ENCODE data around the gene CD2AP. TPM values are rescaled to one million over a fixed set of nuclear protein-coding genes. Genes with fewer than 3 reads are reported as not detected.

CD2AP gene
- total RNA-seq, 1 experiment from 2014 or later = 41.8 TPM

GRCh38 chr6:47489995-47490394 lies 12.4 kb downstream of the CD2AP start:
- Histone ChIP-seq H3K4me3 (ENCODE audit: low read depth in 2 of 2, low read length in 2 of 2) (no peak overlapping the region), H3K36me3 (ENCODE audit: control insufficient read depth, insufficient read depth, low read length) (no peaks in the 10 kb centered on the region), H3K27ac (ENCODE audit: low read length) (no peak overlapping the region), H3K4me1 (ENCODE audit: control insufficient read depth, insufficient read depth, low read length) (peaks cover 3% of the 10 kb centered on the region; the same call in 1 of the 2 replicates), H3K9me3 (ENCODE audit: control insufficient read depth, insufficient read depth, low read depth, low read length) (no peaks in the 10 kb centered on the region), H3K27me3 (ENCODE audit: control insufficient read depth, insufficient read depth, low read length) (no peaks in the 10 kb centered on the region)
- BruUV-seq (replicated peaks) = no TSS peak
- DNase-seq (ENCODE audit: low read depth, low spot score) (no peak), ATAC-seq (no peak)
- in situ Hi-C loops (cut with HindIII; ENCODE audit: low pct_unique_long_range_greater_than_20kb, low sequenced_read_pairs) (no loop called here), intact Hi-C loops (cut with micrococcal nuclease; ENCODE audit: unreplicated experiment) (no loop called here)
- TF ChIP-seq TCF7L2 (IDR thresholded peaks at IDR 0.05; ENCODE audit: low read depth, low read length) (no peak), CTCF (IDR thresholded peaks at IDR 0.05) (no peak), SIN3A (IDR thresholded peaks at IDR 0.05; ENCODE audit: borderline replicate concordance, insufficient read depth, low read depth, low read length) (no peak), POLR2AphosphoS5 (IDR thresholded peaks at IDR 0.05; ENCODE audit: low read depth, low read length) (no peak), REST (IDR thresholded peaks at IDR 0.05; ENCODE audit: insufficient read depth in 1 of 2, low read depth in 2 of 2, low read length in 1 of 2) (no peak)
- ChIA-PET POLR2A (no interaction called here), CTCF (no interaction called here)

DNA sequence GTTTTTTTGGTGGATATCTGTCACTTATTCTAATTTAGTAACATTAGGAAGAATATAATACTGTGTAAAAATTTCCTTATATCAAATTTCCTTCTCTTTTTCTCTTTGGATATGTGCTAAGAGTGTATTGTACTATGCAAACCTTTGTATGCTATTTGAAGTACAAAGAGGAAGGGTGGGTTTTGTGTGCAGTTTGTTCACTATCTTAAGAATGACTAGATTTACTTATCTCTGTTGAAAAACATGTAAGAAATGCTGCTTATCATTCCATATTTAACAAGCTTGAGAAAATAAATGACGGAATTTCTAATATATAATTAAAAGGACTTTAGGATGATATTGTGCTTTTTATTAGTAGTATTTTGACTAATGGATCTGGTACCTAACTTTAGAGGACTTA lies 13.1 kb downstream of the CD2AP start:
- in situ Hi-C loops (cut with HindIII; ENCODE audit: low pct_unique_long_range_greater_than_20kb, low sequenced_read_pairs) = no loop called here

More for the DNA sequence above, 13.1 kb downstream of the CD2AP start:
- ATAC-seq = no peak
- no peak overlapping the region for H3K4me3 ChIP-seq (ENCODE audit: low read depth in 2 of 2, low read length in 2 of 2)
- H3K4me1 ChIP-seq (ENCODE audit: control insufficient read depth, insufficient read depth, low read length) = no peaks in the 10 kb centered on the region; the same call in 1 of the 2 replicates
- ChIA-PET POLR2A (no interaction called here), CTCF (no interaction called here)
- no peak overlapping the region for H3K27ac ChIP-seq (ENCODE audit: low read length)
- no peaks in the 10 kb centered on the region for H3K27me3 ChIP-seq (ENCODE audit: control insufficient read depth, insufficient read depth, low read length)
- intact Hi-C loops (cut with micrococcal nuclease; ENCODE audit: unreplicated experiment) = no loop called here
- no peak for DNase-seq (ENCODE audit: low read depth, low spot score)
- no peaks in the 10 kb centered on the region for H3K36me3 ChIP-seq (ENCODE audit: control insufficient read depth, insufficient read depth, low read length)
- TF ChIP-seq POLR2AphosphoS5 (IDR thresholded peaks at IDR 0.05; ENCODE audit: low read depth, low read length) (no peak), TCF7L2 (IDR thresholded peaks at IDR 0.05; ENCODE audit: low read depth, low read length) (no peak), REST (IDR thresholded peaks at IDR 0.05; ENCODE audit: insufficient read depth in 1 of 2, low read depth in 2 of 2, low read length in 1 of 2) (no peak), CTCF (IDR thresholded peaks at IDR 0.05) (no peak), SIN3A (IDR thresholded peaks at IDR 0.05; ENCODE audit: borderline replicate concordance, insufficient read depth, low read depth, low read length) (no peak)
- H3K9me3 ChIP-seq (ENCODE audit: control insufficient read depth, insufficient read depth, low read depth, low read length) = no peaks in the 10 kb centered on the region
- BruUV-seq (replicated peaks) = no TSS peak

Measured in Panc1 (cell line).